ENCODE results near the gene FCSK. TPM values are rescaled to one million over a fixed set of nuclear protein-coding genes. Genes with fewer than 3 reads are reported as not detected.
A peak's percentile ranks its signal among the peaks of the same experiment; 100 is the strongest.

FCSK gene
- total and polyA plus RNA-seq, 8 donors: 11.0 to 20.7 (median 15.3) TPM

DNA sequence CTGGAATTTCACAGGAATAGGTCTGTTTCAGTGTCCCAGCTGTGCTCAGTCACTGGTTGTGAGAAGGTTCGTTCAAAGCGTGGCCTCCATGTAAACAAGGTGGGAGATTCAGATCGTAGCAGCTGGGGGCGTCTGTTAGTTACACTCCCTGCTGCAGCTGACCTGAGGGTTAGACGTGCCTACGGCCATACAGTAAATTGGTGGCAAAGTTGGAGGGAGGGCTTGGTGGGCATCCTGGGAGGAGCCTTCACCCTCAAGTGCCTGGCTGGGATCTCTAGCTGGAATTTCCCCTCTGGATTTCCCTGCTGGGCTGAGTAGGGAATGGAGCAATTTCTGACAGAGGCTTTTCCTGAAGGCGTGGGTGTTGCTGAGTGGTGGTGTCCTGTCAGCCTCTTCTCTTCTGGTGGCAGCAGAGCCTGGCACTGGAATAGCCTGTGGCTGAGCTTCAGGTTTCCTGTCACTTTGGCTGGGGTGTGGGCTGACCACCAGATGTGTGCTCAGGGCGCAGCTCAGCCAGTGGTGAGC lies 6.4 kb downstream of the FCSK start:
- peak overlapping the region in 1 of 2 donors; percentile 34 for H3K27ac ChIP-seq
- intact Hi-C loops (cut with DNase I): no loop called here
- no peaks in the 10 kb centered on the region for H3K9me3 ChIP-seq
- peaks cover 0 to 29% of the 10 kb centered on the region in 2 donors for H3K36me3 ChIP-seq
- no peaks in the 10 kb centered on the region for H3K27me3 ChIP-seq
- ATAC-seq: peak; percentile 67
- H3K4me3 ChIP-seq: no peak overlapping the region
- DNase-seq: peak in 1 of 4 donors; percentile 8
- peaks cover 0 to 18% of the 10 kb centered on the region in 2 donors for H3K4me1 ChIP-seq
- TF ChIP-seq, protein P1, sequence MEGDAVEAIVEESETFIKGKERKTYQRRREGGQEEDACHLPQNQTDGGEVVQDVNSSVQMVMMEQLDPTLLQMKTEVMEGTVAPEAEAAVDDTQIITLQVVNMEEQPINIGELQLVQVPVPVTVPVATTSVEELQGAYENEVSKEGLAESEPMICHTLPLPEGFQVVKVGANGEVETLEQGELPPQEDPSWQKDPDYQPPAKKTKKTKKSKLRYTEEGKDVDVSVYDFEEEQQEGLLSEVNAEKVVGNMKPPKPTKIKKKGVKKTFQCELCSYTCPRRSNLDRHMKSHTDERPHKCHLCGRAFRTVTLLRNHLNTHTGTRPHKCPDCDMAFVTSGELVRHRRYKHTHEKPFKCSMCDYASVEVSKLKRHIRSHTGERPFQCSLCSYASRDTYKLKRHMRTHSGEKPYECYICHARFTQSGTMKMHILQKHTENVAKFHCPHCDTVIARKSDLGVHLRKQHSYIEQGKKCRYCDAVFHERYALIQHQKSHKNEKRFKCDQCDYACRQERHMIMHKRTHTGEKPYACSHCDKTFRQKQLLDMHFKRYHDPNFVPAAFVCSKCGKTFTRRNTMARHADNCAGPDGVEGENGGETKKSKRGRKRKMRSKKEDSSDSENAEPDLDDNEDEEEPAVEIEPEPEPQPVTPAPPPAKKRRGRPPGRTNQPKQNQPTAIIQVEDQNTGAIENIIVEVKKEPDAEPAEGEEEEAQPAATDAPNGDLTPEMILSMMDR (IDR thresholded peaks at IDR 0.05): no peak

DNA sequence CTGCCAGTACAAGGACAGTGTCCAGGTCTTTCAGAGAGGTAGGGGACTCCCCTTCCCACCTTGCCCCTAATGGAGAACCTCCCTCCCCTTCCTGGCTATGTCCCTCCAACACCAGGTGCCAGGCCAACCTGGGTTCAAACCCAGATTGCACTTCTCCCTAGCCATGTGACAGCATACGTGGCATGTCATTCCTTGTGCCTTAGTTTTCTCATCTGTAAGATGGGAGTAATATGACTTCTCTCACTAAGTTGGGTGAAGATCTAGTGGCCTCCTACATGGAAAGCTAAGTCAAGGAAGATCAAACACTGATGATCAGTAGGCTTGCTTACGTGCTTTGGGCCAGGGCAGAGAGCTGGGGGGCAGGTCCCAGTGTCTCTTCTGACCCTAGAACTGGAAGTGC lies 8.8 kb downstream of the FCSK start:
- peaks cover 0 to 13% of the 10 kb centered on the region in 2 donors for H3K4me1 ChIP-seq
- H3K4me3 ChIP-seq: no peak overlapping the region
- DNase-seq (no peak), ATAC-seq (no peak)
- H3K36me3 ChIP-seq: peaks cover 0 to 48% of the 10 kb centered on the region in 2 donors
- TF ChIP-seq, protein P1 (IDR thresholded peaks at IDR 0.05): no peak
- no peak overlapping the region for H3K27ac ChIP-seq
- no peaks in the 10 kb centered on the region for H3K27me3 ChIP-seq
- no peaks in the 10 kb centered on the region for H3K9me3 ChIP-seq
- intact Hi-C loops (cut with DNase I): no loop called here

DNA sequence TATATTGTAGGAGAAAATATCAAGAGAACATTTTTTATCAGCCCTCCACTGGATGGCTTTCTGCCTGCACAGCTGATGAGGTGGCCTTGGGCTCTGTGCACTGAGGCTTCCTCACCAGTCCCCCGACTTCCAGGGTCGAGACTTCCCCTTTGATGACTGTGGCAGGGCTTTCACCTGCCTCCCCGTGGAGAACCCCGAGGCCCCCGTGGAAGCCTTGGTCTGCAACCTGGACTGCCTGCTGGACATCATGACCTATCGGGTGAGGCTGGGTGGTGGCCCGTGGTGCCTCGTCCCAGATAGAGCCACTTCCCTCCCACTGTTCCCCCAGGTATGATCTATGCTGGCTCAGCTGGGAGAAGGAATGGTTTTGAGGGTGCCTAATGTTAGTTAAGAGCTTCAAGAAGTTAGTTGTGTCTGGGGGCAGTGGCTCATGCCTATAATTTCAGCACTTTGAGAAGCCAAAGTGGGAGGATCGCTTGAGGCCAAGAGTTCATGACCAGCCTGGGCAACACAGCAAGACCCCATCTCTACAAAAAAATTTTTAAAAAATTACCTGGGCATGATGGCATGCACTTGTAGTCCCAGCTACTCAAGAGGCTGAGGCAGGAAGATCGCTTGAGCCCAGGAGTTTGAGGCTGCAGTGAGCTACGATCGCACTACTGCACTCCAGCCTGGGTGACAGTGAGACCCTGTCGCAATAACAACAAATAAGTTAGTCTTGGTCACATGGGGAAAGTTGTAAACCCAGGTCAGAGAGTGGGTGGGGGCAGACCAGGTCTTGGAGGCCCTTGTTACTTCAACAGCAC lies 11.8 kb downstream of the FCSK start:
- intact Hi-C loops (cut with DNase I): no loop called here
- Histone ChIP-seq H3K4me1 (peaks cover 0 to 5% of the 10 kb centered on the region in 2 donors), H3K9me3 (no peaks in the 10 kb centered on the region), H3K36me3 (peaks cover 0 to 55% of the 10 kb centered on the region in 2 donors), H3K27ac (no peak overlapping the region), H3K4me3 (no peak overlapping the region), H3K27me3 (no peaks in the 10 kb centered on the region)
- TF ChIP-seq, protein P1 (IDR thresholded peaks at IDR 0.05): no peak
- DNase-seq (peak in 1 of 4 donors; percentile 76), ATAC-seq (no peak)

DNA sequence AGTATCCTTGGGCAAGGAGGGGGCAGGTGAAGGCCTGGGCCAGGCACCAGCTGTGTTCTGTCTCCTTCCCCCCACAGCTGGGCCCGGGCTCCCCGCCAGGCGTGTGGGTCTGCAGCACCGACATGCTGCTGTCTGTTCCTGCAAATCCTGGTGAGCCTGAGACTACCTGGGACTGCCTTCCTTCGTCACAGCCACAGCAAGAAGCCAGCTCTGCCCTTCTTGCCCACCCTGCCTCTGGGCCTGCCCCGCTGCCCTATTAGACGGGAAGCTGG lies 12.3 kb downstream of the FCSK start:
- no peak overlapping the region for H3K4me3 ChIP-seq

DNA sequence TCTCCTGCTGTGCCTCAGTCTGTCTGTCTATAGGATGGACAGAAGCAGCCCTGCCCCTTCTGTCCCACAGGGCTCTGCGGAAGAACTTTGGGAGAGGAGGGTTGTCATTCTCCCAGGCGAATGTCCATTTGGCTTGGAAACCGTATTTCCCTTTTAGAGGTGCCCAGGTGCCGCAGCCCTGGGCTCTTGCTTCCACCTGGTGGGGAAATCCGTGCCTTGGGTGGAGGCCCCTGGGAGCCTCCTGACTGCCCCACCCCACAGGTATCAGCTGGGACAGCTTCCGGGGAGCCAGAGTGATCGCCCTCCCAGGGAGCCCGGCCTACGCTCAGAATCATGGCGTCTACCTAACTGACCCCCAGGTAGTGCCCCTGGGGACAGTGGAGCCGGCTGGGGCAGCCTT lies 12.7 kb downstream of the FCSK start:
- no peaks in the 10 kb centered on the region for H3K9me3 ChIP-seq
- no peak overlapping the region for H3K4me3 ChIP-seq
- TF ChIP-seq, protein P1 (IDR thresholded peaks at IDR 0.05): no peak
- no peaks in the 10 kb centered on the region for H3K27me3 ChIP-seq
- no peak for DNase-seq
- H3K36me3 ChIP-seq: peaks cover 0 to 55% of the 10 kb centered on the region in 2 donors
- H3K4me1 ChIP-seq: no peaks in the 10 kb centered on the region
- intact Hi-C loops (cut with DNase I): no loop called here
- ATAC-seq: no peak
- no peak overlapping the region for H3K27ac ChIP-seq

More for the DNA sequence above, 12.3 kb downstream of the FCSK start:
- Histone ChIP-seq H3K9me3 (no peaks in the 10 kb centered on the region), H3K36me3 (peaks cover 0 to 55% of the 10 kb centered on the region in 2 donors), H3K4me1 (no peaks in the 10 kb centered on the region), H3K27ac (no peak overlapping the region), H3K27me3 (no peaks in the 10 kb centered on the region)
- TF ChIP-seq, protein P1 (IDR thresholded peaks at IDR 0.05): no peak
- no peak for ATAC-seq
- intact Hi-C loops (cut with DNase I): no loop called here
- peak in 1 of 4 donors; percentile 43 for DNase-seq
